ENCODE data around the gene TRIP12. TPM values are rescaled to one million over a fixed set of nuclear protein-coding genes. Genes with fewer than 3 reads are reported as not detected.

Gene TRIP12
- total and polyA plus RNA-seq, 2 donors (not counting 1 experiment from before 2014, with no cell fraction given): 30.9 to 274 TPM

DNA sequence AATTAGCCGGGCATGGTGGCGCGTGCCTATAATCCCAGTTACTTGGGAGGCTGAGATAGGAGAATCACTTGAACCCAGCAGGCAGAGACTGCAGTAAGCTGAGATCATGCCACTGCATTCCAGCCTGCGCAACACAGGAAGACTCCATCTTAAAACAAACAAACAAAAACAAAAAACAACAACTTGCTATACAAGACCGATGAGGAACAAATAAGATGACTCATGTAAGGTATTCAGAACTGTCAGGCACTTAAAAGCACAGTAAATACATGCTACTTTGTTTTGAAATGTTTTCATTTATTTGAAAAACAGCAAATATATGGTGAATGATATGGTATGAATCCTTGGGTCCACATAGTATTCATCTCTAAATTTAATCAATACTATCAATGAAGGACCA, 66.7 kb downstream of the TRIP12 start:
- H3K9me3 ChIP-seq (ENCODE audit: control extremely low read depth in 1 of 3, control insufficient read depth in 2 of 3, insufficient read depth in 1 of 3, low read length in 2 of 3): no peaks in the 10 kb centered on the region
- no peak overlapping the region for H3K4me3 ChIP-seq (ENCODE audit: control extremely low read depth in 1 of 5, extremely low read depth in 1 of 5, insufficient read depth in 1 of 5, low read depth in 2 of 5, low read length in 4 of 5)
- intact Hi-C loops (cut with micrococcal nuclease): loop anchor here (10.0 kb wide), 1 partner anchor 60 kb away; no protein-coding TSS in a partner anchor
- Mint-ChIP-seq H3K27ac (no peak overlapping the region), H3K4me3 (no peak overlapping the region), H3K9me3 (ENCODE audit: insufficient read depth) (no peaks in the 10 kb centered on the region), H3K27me3 (no peaks in the 10 kb centered on the region), H3K4me1 (peaks cover 35% of the 10 kb centered on the region)
- peaks cover 7 to 33% of the 10 kb centered on the region in 2 experiments for H3K36me3 ChIP-seq (replicated peaks in 1 of 2; ENCODE audit: control extremely low read depth in 1 of 2, control insufficient read depth in 1 of 2, extremely low read depth in 1 of 2, insufficient read depth in 2 of 2, low read length in 1 of 2)
- H3K4me1 ChIP-seq (ENCODE audit: control insufficient read depth in 2 of 2, insufficient read depth in 2 of 2, low read length in 2 of 2): peaks cover 11 to 16% of the 10 kb centered on the region in 2 donors
- H3K4me2 ChIP-seq (replicated peaks; ENCODE audit: low read depth, low read length, poor library complexity, severe bottlenecking): no peak overlapping the region
- TF ChIP-seq, protein P1, sequence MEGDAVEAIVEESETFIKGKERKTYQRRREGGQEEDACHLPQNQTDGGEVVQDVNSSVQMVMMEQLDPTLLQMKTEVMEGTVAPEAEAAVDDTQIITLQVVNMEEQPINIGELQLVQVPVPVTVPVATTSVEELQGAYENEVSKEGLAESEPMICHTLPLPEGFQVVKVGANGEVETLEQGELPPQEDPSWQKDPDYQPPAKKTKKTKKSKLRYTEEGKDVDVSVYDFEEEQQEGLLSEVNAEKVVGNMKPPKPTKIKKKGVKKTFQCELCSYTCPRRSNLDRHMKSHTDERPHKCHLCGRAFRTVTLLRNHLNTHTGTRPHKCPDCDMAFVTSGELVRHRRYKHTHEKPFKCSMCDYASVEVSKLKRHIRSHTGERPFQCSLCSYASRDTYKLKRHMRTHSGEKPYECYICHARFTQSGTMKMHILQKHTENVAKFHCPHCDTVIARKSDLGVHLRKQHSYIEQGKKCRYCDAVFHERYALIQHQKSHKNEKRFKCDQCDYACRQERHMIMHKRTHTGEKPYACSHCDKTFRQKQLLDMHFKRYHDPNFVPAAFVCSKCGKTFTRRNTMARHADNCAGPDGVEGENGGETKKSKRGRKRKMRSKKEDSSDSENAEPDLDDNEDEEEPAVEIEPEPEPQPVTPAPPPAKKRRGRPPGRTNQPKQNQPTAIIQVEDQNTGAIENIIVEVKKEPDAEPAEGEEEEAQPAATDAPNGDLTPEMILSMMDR (IDR thresholded peaks at IDR 0.05): no peak
- TF ChIP-seq EZH2 (IDR thresholded peaks at IDR 0.05; ENCODE audit: borderline replicate concordance, insufficient read depth, low read depth, low read length, poor library complexity, severe bottlenecking): no peak
- no peak for ATAC-seq (ENCODE audit: low read depth)
- peaks cover 27% of the 10 kb centered on the region for H4K20me1 ChIP-seq (ENCODE audit: control insufficient read depth, insufficient read depth, low read length, poor library complexity, severe bottlenecking)
- ChIA-PET CTCF (no interaction called here), POLR2A (no interaction called here)
- H3K79me2 ChIP-seq (ENCODE audit: control insufficient read depth, insufficient read depth, low read length): peaks cover 52% of the 10 kb centered on the region
- DNase-seq: no peak
- H2AFZ ChIP-seq (ENCODE audit: insufficient read depth, low read depth, low read length, poor library complexity, severe bottlenecking): no peak overlapping the region
- no peak overlapping the region for H3K9ac ChIP-seq (ENCODE audit: low read length)
- 100% methylated on average over 3 of the region's 5 CpGs for WGBS (ENCODE audit: insufficient coverage)
- no peak overlapping the region for H3K27ac ChIP-seq (ENCODE audit: low read length in 2 of 2)
- H3K27me3 ChIP-seq (replicated peaks in 1 of 4; ENCODE audit: control extremely low read depth in 1 of 4, control insufficient read depth in 3 of 4, insufficient read depth in 4 of 4, low read length in 3 of 4): no peaks in the 10 kb centered on the region

DNA sequence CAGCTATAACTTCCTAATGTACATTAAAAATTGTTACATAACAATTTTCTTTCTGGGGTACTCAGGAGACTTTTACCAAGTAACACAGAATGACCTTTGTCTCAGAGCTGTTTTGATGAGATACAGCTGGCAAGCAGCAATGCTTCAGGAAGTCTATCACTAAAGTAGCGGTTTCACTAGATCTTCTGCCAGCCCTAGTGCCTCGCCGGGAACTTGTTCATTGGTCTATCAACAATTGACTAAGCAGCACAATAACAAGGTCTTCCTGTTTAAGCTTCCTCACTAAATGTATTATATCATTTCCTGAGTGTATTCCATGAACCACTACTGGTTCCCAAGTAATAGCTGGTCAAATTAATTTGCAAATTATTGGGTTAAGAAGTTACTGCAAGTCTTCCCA, 69.2 kb downstream of the TRIP12 start:
- H3K79me2 ChIP-seq (ENCODE audit: control insufficient read depth, insufficient read depth, low read length): peaks cover 63% of the 10 kb centered on the region
- H4K20me1 ChIP-seq (ENCODE audit: control insufficient read depth, insufficient read depth, low read length, poor library complexity, severe bottlenecking): peaks cover 28% of the 10 kb centered on the region
- WGBS (ENCODE audit: insufficient coverage): 33% methylated on average over 1 of the region's 3 CpGs
- H3K36me3 ChIP-seq (replicated peaks in 1 of 2; ENCODE audit: control extremely low read depth in 1 of 2, control insufficient read depth in 1 of 2, extremely low read depth in 1 of 2, insufficient read depth in 2 of 2, low read length in 1 of 2): peaks cover 2 to 18% of the 10 kb centered on the region in 2 experiments
- H3K4me1 ChIP-seq (ENCODE audit: control insufficient read depth in 2 of 2, insufficient read depth in 2 of 2, low read length in 2 of 2): peaks cover 16 to 20% of the 10 kb centered on the region in 2 donors
- ChIA-PET POLR2A (no interaction called here), CTCF (no interaction called here)
- peak overlapping the region in 1 of 2 donors; percentile 69 for H3K27ac ChIP-seq (ENCODE audit: low read length in 2 of 2)
- H2AFZ ChIP-seq (ENCODE audit: insufficient read depth, low read depth, low read length, poor library complexity, severe bottlenecking): no peak overlapping the region
- Mint-ChIP-seq H3K27ac (peak overlapping the region; percentile 46), H3K27me3 (no peaks in the 10 kb centered on the region), H3K4me3 (no peak overlapping the region), H3K9me3 (ENCODE audit: insufficient read depth) (no peaks in the 10 kb centered on the region), H3K4me1 (peaks cover 48% of the 10 kb centered on the region)
- intact Hi-C loops (cut with micrococcal nuclease): loop anchor here (10.0 kb wide), 1 partner anchor 62 kb away; no protein-coding TSS in a partner anchor
- no peaks in the 10 kb centered on the region for H3K27me3 ChIP-seq (replicated peaks in 1 of 4; ENCODE audit: control extremely low read depth in 1 of 4, control insufficient read depth in 3 of 4, insufficient read depth in 4 of 4, low read length in 3 of 4)
- DNase-seq: no peak
- ATAC-seq (ENCODE audit: low read depth): no peak
- no peak overlapping the region for H3K9ac ChIP-seq (ENCODE audit: low read length)
- no peaks in the 10 kb centered on the region for H3K9me3 ChIP-seq (ENCODE audit: control extremely low read depth in 1 of 3, control insufficient read depth in 2 of 3, insufficient read depth in 1 of 3, low read length in 2 of 3)
- no peak overlapping the region for H3K4me3 ChIP-seq (ENCODE audit: control extremely low read depth in 1 of 5, extremely low read depth in 1 of 5, insufficient read depth in 1 of 5, low read depth in 2 of 5, low read length in 4 of 5)
- TF ChIP-seq, protein P1 (IDR thresholded peaks at IDR 0.05): no peak
- no peak for TF ChIP-seq EZH2 (IDR thresholded peaks at IDR 0.05; ENCODE audit: borderline replicate concordance, insufficient read depth, low read depth, low read length, poor library complexity, severe bottlenecking)
- H3K4me2 ChIP-seq (replicated peaks; ENCODE audit: low read depth, low read length, poor library complexity, severe bottlenecking): peak overlapping the region; percentile 36
